Measurements from ENCODE around the gene CRIM1. TPM values are rescaled to one million over a fixed set of nuclear protein-coding genes. Genes with fewer than 3 reads are reported as not detected.

The CRIM1 gene
- total and polyA plus RNA-seq, 4 donors = 24.3 to 119 (median 58.4) TPM

- Histone ChIP-seq H3K9ac (ENCODE audit: insufficient read depth in 1 of 2, low read length in 2 of 2) (no peak overlapping the region), H3K9me3 (ENCODE audit: control insufficient read depth in 4 of 4, insufficient read depth in 3 of 4, low read length in 3 of 4) (peaks cover 0 to 5% (median 0%) of the 10 kb centered on the region in 4 donors), H3K27me3 (ENCODE audit: control insufficient read depth in 3 of 3, insufficient read depth in 3 of 3, low read length in 2 of 3) (no peaks in the 10 kb centered on the region), H3K36me3 (ENCODE audit: control insufficient read depth in 4 of 4, insufficient read depth in 4 of 4, low read length in 4 of 4) (peaks cover 23 to 37% (median 26%) of the 10 kb centered on the region in 4 donors), H3K4me3 (no peak overlapping the region), H3K4me1 (ENCODE audit: control insufficient read depth in 5 of 5, insufficient read depth in 5 of 5, low read length in 5 of 5) (peaks cover 5 to 28% (median 10%) of the 10 kb centered on the region in 5 donors), H3K27ac (ENCODE audit: low read depth in 1 of 2, low read length in 1 of 2) (no peak overlapping the region)
- TF ChIP-seq CTCF (IDR thresholded peaks at IDR 0.05; ENCODE audit: control extremely low read depth, extremely low read depth) = no peak
- DNase-seq = no peak
- ATAC-seq (ENCODE audit: insufficient read depth, low FRiP score) = no peak
- WGBS, 2 donors = 83 to 93% methylated on average over 2 of the region's 2 CpGs
Observed at GRCh38 chr2:36480636-36481035, 125.1 kb downstream of the CRIM1 start.

GRCh38 chr2:36481709-36482108 lies 126.1 kb downstream of the CRIM1 start:
- Histone ChIP-seq H3K9ac (ENCODE audit: insufficient read depth in 1 of 2, low read length in 2 of 2) (no peak overlapping the region), H3K9me3 (ENCODE audit: control insufficient read depth in 4 of 4, insufficient read depth in 3 of 4, low read length in 3 of 4) (peaks cover 0 to 5% (median 0%) of the 10 kb centered on the region in 4 donors), H3K27me3 (ENCODE audit: control insufficient read depth in 3 of 3, insufficient read depth in 3 of 3, low read length in 2 of 3) (no peaks in the 10 kb centered on the region), H3K4me3 (no peak overlapping the region), H3K4me1 (ENCODE audit: control insufficient read depth in 5 of 5, insufficient read depth in 5 of 5, low read length in 5 of 5) (peaks cover 5 to 38% (median 17%) of the 10 kb centered on the region in 5 donors), H3K27ac (ENCODE audit: low read depth in 1 of 2, low read length in 1 of 2) (no peak overlapping the region), H3K36me3 (ENCODE audit: control insufficient read depth in 4 of 4, insufficient read depth in 4 of 4, low read length in 4 of 4) (peaks cover 23 to 37% (median 25%) of the 10 kb centered on the region in 4 donors)
- no peak for ATAC-seq (ENCODE audit: insufficient read depth, low FRiP score)
- no peak for TF ChIP-seq CTCF (IDR thresholded peaks at IDR 0.05; ENCODE audit: control extremely low read depth, extremely low read depth)
- 96% methylated on average over 5 of the region's 5 CpGs for WGBS, 2 donors
- DNase-seq = no peak

GRCh38 chr2:36482576-36483214 lies 127.1 kb downstream of the CRIM1 start:
- Histone ChIP-seq H3K9ac (ENCODE audit: insufficient read depth in 1 of 2, low read length in 2 of 2) (no peak overlapping the region), H3K36me3 (ENCODE audit: control insufficient read depth in 4 of 4, insufficient read depth in 4 of 4, low read length in 4 of 4) (peaks cover 15 to 27% (median 20%) of the 10 kb centered on the region in 4 donors), H3K4me1 (ENCODE audit: control insufficient read depth in 5 of 5, insufficient read depth in 5 of 5, low read length in 5 of 5) (peaks cover 5 to 46% (median 17%) of the 10 kb centered on the region in 5 donors), H3K9me3 (ENCODE audit: control insufficient read depth in 4 of 4, insufficient read depth in 3 of 4, low read length in 3 of 4) (peaks cover 0 to 2% (median 0%) of the 10 kb centered on the region in 4 donors), H3K4me3 (no peak overlapping the region), H3K27me3 (ENCODE audit: control insufficient read depth in 3 of 3, insufficient read depth in 3 of 3, low read length in 2 of 3) (no peaks in the 10 kb centered on the region), H3K27ac (ENCODE audit: low read depth in 1 of 2, low read length in 1 of 2) (no peak overlapping the region)
- DNase-seq (peak in 1 of 3 donors; percentile 43), ATAC-seq (ENCODE audit: insufficient read depth, low FRiP score) (no peak)
- WGBS, 2 donors = 69 to 86% methylated on average over 4 of the region's 4 CpGs
- no peak for TF ChIP-seq CTCF (IDR thresholded peaks at IDR 0.05; ENCODE audit: control extremely low read depth, extremely low read depth)

All from lung (tissue), 12 donors.